Activated CD8-positive, alpha-beta memory T cell treated with anti-CD3 and anti-CD28 coated beads, Interleukin-2, amount 50 U/mL, for 24 hours (primary cell): Measurements from ENCODE around the gene TMEM140.
"Not testable (repeated sequence)": the region's sequence is repeated elsewhere in the genome, so short reads cannot be mapped to it uniquely, and the experiment has no call there.

Experiments used
- DNase-seq: peaks from one replicate; pipeline ENCODE4 v3.0.0-alpha.2; 2020; ENCODE audit errors: extremely low read depth

TMEM140 gene

DNA sequence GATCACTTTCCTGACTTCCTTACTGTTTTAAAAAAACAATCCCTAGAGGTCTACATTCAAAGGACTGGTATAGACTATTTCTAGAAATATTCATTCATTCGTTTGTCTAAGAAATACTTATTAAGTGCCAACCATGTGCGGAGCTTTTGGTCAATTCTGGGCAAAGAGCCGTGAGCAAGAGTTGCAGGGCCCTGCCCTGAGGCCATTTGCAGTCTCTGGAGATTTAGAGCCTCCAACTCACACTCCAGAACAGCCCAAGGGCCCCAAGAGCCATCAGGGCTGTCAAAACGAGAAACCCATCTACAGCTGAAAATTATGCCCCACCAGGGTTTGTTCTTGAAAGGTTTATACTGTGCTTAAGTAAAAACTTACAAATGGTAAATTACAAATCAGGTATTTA lies 47.3 kb downstream of the TMEM140 start:
- DNase-seq, result no peak

DNA sequence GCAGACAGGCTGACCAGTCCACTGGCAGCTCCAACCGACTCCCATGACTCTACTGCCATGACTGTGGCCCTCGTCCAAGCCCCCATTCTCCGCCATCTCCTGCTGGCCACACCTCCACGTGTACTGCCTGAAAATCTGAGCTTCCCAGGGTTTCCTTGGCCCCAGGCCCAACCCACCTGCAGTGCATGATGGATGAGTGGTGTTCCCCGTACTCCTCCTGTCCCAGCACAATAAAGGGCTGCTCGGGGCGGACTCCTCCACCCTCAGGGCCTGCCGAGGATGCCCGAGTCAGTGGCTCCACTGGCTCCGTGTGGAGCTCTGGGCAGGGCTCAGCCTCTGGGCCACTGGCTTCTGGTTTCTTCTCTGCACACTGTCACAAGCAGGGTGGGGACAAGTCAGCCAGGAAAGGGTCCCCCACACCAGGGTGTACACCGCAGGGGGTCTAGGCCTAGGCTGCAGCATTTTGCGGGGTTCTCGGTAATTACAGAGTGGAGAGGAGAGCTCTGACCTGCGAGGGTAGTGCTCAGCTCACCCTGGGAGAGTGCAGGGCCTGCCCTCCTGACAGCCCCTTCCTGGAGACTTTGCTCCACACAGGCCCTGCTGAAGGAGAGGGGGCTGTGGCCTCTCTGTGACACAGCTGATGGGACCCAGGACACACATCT lies 48.2 kb downstream of the TMEM140 start:
- no peak for DNase-seq

DNA sequence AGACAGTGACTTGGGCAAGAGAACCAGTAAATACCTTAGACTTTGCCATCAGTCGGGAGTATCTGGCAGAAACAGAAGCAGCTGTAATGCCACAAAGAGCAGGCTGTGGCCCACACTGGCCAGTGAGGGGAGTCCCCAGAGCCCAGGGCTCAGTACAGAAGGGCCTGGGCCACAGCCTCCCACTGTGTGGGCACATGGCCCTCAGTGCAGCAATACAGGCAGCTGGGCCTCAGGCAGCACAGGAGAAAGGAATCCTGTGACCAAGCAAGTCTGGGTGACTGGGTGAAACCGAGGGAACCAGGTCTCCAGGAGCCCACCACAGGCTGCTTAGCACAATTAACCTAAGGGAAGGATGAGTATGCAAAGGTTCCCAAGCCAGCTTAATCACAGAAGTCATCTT lies 49.5 kb downstream of the TMEM140 start:
- DNase-seq, result no peak

DNA sequence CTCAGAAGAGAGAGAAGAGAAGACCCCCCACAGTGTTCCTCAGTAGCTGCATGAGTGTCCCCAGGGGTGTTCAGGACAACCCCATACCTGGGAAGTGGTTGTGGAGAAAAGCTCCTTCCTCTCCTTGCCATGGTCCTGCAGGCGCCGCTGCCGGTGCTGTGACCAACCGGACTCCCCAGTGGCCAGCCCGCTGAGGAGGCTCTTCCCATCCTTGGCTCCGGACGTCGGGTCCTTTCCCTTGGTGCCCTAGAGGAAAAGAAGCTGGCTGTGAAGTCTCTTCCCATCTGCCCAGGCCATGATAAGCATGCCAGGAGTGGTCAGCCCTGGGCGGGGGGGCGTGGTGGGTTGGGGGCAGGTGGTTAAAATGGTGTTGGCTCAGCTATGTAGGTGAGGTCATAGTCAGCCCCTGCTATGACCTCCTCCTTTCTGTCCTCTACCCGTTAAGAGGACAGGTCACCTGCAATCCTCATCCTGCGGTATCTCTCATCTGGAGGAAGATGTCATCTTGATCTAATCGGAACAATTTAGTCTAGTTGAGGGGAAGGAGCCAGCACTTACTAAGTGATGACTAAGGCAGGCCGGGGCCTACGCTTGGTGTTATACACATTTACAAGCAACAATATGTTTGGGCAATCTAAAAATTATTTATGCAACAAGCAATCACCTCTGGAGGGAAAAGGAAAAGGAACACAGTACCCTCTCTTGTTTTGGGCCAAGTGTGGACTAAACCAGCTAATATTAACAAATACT lies 50.2 kb downstream of the TMEM140 start:
- DNase-seq, result no peak

DNA sequence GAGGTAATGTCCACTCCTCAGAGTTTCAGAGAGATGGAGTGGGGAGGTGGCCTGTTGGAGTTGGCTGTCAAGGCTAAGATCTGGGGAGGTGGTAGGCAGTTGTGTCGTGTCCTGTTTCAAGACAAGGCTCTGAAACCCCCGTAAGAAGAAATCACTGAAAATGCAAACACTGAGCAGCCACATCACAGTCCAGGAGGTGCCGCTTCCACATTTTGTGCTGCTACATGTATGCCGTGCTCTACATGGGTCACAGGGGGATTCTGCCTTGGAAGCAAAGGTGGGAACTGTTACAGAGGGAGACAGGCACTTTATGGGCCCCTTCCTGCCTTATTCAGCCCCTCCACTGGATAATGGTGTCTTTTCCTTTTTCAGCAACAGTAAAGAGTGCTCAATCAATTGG lies 51.6 kb downstream of the TMEM140 start:
- DNase-seq, result no peak

DNA sequence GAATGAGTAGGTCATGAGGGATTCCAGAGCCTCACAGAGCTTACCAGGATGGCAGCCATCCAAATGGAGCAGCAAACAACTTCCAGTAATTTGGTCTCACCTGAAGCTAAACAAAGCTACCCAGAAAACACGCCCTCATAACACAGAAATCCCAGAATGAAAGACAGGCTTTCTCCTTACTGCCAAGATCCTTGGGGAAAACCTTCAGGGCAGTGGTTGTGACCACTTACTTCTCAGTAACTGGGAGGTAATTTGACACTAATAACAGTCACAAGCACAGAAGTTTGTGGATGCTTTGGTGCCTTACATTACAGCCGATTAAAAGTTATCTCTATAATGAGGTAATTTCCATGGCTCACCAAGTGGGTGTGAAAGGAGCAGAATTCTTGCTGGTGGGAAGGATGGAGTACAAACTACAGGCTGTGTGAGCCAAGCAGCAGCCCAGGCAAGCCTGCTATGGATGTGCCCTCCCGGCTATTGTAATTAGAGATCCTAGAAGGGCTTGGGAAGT lies 53.0 kb downstream of the TMEM140 start:
- no peak for DNase-seq

DNA sequence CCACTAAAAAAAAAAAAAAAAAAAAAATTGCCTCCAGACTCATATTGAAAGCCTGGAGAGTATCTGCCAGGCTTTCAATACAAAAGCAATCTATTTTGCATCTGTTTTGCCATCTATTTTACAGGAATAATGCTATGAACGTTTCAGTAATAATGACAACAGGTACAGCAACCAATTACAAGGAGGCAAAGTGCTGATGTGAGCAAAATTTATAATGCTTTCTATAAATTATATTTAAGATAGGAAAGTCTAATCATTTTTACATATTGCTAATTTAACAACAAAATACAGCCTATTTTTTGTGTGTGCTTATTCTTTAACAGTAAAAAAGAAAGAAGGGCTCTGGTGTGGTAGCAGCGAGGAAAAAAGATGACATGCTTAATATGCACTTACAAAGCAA lies 53.5 kb downstream of the TMEM140 start:
- DNase-seq, result no peak

DNA sequence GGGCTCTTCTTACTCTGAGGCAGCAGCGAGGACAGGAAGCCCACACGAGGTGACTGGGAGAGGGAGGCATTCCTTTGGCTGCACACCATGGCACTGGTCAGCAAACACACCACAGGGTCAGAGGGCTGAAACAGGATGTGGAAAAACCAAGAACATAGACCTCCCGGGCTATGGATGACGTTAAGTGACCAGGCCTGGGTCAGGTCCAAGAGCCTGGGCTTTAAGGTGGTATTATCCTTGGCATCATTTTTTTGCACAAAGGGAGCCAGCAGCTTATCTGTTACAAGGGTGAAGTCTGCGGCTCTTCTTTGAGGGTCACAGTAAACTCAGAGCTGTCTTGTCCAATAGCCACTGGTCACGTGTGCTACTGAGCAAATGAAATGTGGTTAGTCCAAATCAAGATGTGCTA lies 56.5 kb downstream of the TMEM140 start:
- no peak for DNase-seq

DNA sequence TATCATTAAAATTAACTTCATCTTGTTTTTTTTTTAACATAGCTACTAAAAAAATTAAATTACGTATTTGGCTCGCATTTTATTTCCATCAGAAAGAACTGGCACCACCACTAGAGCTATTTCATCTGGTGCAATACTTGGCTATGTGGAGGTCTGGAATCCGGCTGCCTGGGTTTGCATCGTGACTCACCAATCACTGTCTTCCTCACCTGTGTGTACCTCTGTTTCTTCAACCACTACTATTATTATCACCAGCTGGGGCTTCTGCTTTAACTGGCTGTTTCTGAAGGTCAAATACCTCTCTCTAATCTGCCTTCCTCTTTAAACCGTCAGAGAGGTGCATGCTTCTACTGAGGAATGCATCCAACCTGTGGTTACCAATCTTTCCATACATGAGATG lies 57.0 kb downstream of the TMEM140 start:
- no peak for DNase-seq

DNA sequence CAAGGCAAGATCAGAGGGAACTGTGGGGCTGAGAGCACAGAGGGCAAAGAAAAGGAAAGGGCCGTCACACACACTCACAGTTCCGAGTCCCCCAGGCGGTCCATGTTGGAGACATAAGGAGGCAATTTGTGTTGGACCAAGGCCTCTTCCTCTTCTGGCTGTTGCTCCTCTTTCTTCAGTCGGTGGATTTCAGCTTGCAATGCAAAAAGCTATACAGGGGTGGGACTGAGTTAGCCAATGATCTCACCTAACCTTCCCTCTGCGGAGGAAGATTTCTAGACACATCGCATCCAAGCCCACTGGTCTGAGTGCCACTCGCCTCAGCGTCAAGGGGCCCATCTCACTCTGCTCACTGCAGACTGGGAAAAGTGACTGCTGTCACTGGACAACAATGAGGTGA lies 58.0 kb downstream of the TMEM140 start:
- no peak for DNase-seq

DNA sequence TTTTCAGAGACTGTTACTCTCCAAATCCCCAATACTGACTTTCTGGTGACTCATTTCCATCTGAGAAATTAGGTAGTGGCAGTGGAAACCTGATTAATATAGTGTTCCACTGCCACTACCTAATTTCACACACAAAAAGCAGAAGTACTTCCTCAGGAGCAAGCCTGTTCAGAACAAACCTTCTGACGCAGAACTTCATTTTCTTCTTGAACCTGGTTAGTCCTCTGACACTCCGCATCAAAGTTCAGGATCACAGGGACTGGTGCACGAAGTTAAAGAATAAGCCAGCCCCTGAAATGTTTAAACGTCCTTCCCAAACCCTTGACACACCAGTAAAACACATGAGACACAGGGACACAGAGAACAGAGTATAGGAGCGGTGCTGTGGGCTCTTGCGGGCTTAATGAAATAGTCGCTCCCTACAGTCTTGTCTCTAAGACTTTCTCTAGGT lies 59.1 kb downstream of the TMEM140 start:
- no peak for DNase-seq

DNA sequence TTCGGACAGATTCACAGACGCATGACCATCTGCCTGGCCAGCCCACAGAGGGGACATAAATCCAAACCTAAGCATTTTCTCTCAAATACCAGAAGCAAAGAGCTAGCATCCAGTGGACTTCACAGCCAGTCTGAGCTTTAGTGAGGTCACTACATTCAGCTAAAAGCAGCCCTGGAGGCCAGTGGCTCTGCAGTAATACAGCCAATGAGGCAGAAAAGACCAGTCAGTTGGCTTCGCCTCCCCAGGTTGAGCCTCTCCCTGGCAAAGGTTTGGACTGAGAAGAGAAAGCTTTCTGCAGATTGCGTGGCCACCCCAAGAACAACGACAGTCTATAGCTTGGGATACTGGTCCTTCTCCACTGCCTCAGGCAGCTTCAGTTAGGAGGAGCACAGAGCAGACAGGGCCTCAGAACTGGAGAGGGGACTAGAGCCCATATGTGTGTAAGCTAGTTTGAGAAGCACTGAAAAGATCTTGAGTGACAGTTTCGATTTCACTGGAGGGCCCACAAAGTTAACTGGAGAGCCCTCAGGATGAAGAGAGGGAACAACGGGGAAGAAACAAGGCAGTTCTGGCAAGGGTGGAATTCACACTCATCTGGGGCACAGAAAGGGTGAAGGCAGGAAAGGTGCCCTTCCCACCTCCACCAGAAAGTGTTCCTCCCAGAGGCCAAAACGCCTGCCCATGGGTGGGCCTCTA lies 59.7 kb downstream of the TMEM140 start:
- no peak for DNase-seq

DNA sequence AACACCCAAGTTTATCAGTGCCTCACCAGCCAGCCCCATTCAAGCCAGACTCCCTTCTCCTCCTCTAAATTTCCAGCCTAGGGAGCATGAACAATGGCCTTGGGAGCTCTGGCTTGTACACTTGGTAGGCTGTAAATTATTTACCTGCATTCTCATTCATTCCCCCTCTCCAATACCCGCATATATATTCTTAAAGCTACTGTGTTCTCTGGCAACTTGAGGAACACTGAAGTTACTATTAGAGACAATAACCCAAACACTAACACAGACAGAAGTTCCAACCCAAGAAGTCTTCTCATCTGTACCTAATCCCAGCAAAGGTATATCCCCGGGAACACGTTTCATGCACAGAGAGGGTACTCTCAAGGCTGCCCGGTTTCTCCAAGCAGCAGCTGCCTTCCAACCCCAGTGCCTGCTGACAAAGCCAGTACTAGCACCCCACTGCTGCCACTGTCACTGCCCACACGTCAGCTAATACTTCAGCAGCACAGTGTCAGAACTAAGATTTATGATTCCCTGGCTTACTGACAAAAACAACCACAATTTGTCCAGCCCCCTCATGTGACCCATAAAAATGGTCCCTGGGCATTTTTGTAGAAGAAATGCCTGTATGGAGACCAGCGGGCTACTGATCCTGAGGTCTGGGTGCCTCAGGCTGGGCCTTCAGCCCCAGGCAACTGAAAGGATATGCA lies 60.4 kb downstream of the TMEM140 start:
- DNase-seq, result no peak

DNA sequence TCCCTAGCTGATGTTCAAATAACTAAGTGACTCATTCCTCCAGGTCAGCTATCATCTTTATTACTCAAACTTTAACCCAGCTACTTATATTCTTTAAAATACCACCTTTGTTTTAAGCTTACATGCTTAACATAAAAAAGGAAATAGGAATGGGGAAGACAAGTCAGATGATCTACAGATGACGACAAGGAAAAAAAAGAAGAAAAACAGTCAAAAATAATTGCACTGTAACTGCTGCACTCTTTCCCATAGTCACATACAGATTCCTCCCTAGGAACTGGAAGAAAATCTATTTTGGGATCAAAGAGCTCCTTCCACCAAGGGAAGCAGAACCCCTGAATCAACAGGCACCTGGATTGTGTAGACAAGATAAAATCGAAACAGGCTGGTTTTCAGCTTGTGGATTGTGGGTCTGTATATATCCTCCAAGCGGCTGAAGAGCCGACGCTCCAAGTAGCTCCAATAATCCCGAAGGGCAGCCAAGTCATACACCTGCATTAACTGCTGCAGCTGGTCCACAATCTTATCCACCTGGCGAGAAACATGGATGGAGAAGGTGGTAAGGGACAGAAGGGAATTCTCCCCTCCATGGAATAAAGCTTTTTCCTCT lies 61.5 kb downstream of the TMEM140 start:
- no peak for DNase-seq

DNA sequence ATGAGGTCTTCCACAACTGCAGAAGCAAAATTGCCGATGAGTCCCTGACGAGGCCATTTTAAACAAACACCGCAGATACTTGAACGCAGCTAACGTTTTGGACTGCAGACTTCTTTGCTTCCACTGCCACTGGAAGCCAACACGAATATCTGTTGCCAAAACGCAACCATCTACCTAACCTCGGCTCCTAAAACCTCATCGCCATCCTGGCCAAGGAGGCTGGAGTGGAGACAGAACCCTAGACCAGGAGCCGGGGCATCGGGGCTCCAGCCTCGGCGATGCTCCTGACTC lies 63.0 kb downstream of the TMEM140 start:
- DNase-seq, result no peak

DNA sequence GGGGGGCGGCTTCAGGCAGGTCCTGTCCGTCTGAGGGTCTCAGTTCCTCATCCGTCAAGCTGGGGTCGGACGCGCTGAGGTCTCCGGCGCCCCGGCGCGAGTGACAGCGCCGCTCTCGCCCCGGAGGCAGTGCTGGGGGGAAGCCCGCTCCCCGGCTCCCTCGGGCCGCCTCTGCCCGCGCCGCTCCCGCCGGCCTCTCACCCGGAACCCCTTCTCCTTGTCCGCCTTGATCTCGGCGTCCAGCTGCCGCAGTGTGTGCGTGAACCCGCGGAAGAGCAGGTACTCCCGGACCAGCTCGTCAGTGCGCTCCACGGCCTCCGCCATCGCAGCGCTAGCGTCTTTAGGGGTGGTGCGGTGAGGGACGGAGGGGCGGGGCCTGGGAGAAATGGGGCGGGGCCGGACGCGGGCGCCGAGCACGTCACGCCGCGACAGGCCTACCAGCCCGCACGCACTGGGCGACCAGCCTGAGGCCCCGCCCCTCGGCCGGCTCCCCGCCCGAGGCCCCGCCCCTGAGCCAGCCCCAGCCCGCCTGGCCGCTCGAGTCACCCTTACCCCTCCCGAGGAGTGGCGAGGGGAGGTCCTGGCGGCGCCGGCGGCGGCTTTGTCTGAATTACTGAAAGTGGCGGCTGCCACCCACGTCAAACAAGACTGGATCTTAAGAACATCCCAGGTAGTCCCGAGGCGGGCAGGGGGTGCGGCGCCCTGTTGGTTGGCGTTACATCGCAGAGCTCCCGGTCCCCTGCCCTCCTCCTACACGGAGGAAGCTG lies 63.5 kb downstream of the TMEM140 start, which contains the start of gene WDR91:
Gene WDR91, minus strand, starts transcription at position 348 of the 767 bp plus-strand sequence. Its CDS starts 24 bp downstream, at position 324.
- peak; percentile 85 for DNase-seq

DNA sequence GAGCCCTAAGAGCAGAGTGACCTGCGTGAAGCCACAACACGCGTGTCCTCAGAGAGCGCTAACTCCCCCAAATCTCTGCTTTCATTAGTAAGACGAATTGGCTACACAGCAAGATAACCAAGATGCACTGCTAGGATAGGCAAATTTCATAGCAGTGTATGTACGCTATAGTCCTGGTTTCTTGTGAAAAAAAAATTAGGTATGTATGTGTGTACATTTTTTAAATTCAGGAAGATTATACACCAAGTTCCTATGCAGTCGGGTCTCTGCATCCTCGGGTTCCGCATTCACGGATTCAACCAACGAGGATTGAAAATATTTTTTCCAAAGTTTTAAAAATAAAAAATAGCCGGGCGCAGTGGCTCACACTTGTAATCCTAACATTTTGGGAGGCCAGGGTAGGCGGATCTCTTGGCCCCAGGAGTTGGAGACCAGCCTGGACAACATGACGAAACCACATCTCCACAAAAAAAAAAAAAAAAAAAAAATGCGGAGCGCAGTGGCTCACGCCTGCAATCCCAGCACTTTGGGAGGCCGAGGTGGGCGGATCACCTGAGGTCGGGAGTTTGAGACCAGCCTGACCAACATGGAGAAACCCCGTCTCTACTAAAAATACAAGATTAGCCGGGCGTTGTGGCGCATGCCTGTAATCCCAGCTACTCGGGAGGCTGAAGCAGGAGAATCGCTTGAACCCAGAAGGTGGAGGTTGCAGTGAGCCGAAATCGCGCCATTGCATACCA lies 64.2 kb downstream of the TMEM140 start:
- DNase-seq, result not testable (repeated sequence)

DNA sequence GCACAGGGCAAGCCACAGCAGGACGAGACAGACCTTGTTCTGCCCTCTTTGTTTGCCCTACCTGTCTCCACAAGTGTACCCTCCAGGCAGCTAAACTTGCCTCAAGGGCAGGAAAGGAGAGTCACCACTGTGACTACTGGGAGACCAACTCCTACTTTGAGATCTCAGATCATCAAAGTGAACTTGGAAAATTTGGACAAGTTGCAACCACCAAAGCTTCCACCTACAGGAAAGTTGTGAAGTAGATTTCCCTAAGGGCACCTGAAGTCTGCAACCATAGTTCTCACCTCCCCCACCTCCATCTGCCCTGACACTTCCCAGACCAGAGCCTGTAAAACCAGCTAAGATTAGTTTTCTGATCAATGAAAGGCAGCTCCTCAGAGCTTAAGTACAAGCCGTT lies 66.0 kb downstream of the TMEM140 start:
- no peak for DNase-seq

DNA sequence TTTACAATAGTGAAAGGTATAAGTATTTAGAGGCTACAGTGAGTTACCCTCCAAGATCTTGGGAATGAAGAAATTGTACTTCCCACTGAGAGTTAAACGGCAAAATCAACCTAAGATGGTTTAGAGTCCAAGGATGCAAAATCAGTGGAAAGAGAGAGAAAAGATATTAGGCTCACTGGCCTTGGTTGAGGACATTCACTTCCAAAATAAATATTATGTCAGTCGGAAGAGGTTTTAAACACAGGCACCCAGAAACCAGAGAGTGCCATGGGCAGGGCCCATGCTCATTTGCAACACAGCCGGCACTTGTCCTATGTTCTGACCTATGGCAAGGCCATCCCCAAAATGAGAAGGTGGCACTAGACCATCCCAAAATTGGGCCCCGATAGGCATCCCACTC lies 67.3 kb downstream of the TMEM140 start:
- no peak for DNase-seq

DNA sequence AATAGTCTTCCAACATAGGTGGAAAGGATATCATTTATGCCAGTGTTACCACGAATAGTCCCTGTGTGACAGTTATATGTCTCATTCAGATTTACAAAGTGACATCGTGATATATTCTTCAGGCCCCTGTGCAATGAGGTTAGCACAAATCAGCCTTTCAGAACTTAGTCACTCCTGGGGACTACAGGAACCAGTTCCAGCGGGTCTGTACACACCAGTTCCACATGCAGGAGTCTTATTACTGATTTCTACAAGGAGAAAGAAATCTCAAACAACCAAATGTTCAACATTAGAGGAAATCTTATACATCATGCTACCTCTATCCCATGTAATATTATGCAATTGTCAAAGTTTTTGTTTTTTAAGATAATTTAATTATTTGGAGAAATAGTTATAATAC lies 67.8 kb downstream of the TMEM140 start:
- no peak for DNase-seq
